Spleen (tissue), 7 donors: ENCODE data around the gene ADGRB2.

Source experiments
- CTCF ChIP-seq, 11 experiments: fragments of 200-600 bp in 7 of 11; fragments of 450-650 bp in 4 of 11; sonication (generic) in 4 of 11; IDR thresholded peaks in 8 of 11; conservative IDR thresholded peaks in 3 of 11; 1 replicate in 7 of 11; 2 replicates in 4 of 11; pipeline versions ENCODE4 v1.4.0 to v1.8.0; 2016 to 2021; ENCODE audit warnings: antibody characterized with exemption in 11 of 11, inconsistent platforms in 4 of 11, mild to moderate bottlenecking in 1 of 11
- POLR2A ChIP-seq, 3 donors: fragments of 450-650 bp; IDR thresholded peaks; one replicate each; pipeline ENCODE4 v1.5.1; 2017; ENCODE audit warnings: antibody characterized with exemption in 3 of 3, mild to moderate bottlenecking in 1 of 3
- donor health status: DM: no; HTN: no; CAD: no; lungs with moderate emphysema.
- donor health status: DM: no; HTN: no; CAD: no.
- donor health status: DM: no; HTN: no; CAD: no.

DNA sequence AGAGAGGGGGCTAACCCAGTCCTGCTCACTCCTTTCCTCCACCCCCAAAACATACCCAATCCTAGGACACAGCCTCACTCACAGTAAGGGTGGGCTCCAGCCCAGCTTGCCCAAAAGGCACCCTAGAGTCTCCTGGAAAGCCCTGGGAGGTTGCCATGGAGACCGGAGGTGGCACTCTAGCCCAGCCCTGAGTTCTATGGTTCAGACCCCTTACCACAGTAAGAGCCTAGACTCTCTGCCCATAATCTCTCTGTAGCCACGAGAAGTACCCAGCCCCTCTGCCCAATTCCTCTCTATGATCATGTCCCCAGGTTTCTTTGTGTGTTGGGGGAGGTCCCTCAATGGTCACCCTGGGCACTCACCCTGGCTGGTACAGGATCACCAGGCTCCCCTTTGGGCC is 74.8 kb downstream of the ADGRB2 start:
- TF ChIP-seq CTCF (IDR thresholded peaks at IDR 0.05 in 8 of 11, conservative IDR thresholded peaks at IDR 0.05 in 3 of 11) (no peak), POLR2A (IDR thresholded peaks at IDR 0.05) (no peak)
